Measurements from ENCODE around the gene HIP1. TPM values are rescaled to one million over a fixed set of nuclear protein-coding genes. Genes with fewer than 3 reads are reported as not detected.
A peak's percentile ranks its signal among the peaks of the same experiment; 100 is the strongest.

Gene HIP1
- total RNA-seq, 1 experiment from 2014 or later = 43.3 TPM

GRCh38 chr7:75715864-75716263 lies 22.9 kb downstream of the HIP1 start:
- H3K36me3 ChIP-seq (ENCODE audit: control insufficient read depth, insufficient read depth, low read length) = no peaks in the 10 kb centered on the region
- no peak for DNase-seq (ENCODE audit: low read depth, low spot score)
- ATAC-seq = no peak
- H3K27me3 ChIP-seq (ENCODE audit: control insufficient read depth, insufficient read depth, low read length) = no peaks in the 10 kb centered on the region
- TF ChIP-seq, protein P1, sequence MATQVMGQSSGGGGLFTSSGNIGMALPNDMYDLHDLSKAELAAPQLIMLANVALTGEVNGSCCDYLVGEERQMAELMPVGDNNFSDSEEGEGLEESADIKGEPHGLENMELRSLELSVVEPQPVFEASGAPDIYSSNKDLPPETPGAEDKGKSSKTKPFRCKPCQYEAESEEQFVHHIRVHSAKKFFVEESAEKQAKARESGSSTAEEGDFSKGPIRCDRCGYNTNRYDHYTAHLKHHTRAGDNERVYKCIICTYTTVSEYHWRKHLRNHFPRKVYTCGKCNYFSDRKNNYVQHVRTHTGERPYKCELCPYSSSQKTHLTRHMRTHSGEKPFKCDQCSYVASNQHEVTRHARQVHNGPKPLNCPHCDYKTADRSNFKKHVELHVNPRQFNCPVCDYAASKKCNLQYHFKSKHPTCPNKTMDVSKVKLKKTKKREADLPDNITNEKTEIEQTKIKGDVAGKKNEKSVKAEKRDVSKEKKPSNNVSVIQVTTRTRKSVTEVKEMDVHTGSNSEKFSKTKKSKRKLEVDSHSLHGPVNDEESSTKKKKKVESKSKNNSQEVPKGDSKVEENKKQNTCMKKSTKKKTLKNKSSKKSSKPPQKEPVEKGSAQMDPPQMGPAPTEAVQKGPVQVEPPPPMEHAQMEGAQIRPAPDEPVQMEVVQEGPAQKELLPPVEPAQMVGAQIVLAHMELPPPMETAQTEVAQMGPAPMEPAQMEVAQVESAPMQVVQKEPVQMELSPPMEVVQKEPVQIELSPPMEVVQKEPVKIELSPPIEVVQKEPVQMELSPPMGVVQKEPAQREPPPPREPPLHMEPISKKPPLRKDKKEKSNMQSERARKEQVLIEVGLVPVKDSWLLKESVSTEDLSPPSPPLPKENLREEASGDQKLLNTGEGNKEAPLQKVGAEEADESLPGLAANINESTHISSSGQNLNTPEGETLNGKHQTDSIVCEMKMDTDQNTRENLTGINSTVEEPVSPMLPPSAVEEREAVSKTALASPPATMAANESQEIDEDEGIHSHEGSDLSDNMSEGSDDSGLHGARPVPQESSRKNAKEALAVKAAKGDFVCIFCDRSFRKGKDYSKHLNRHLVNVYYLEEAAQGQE (IDR thresholded peaks at IDR 0.05; ENCODE audit: insufficient read depth in 1 of 2, low read depth in 2 of 2, low read length in 1 of 2) = no peak
- no peak for TF ChIP-seq SIN3A (IDR thresholded peaks at IDR 0.05; ENCODE audit: borderline replicate concordance, insufficient read depth, low read depth, low read length)
- no peak for TF ChIP-seq CTCF (IDR thresholded peaks at IDR 0.05)
- TF ChIP-seq POLR2AphosphoS5 (IDR thresholded peaks at IDR 0.05; ENCODE audit: low read depth, low read length) = no peak
- TF ChIP-seq TCF7L2 (IDR thresholded peaks at IDR 0.05; ENCODE audit: low read depth, low read length) = no peak
- no peak overlapping the region for H3K27ac ChIP-seq (ENCODE audit: low read length)
- BruUV-seq (replicated peaks) = no TSS peak
- H3K4me3 ChIP-seq (ENCODE audit: low read depth in 2 of 2, low read length in 2 of 2) = no peak overlapping the region
- intact Hi-C loops (cut with micrococcal nuclease; ENCODE audit: unreplicated experiment) = no loop called here
- ChIA-PET POLR2A (interaction anchor here (0.6 kb wide), 1 partner anchor 183 kb away, joined by 4 read pairs; no protein-coding TSS in a partner anchor), CTCF (interaction anchor here (0.7 kb wide), 1 partner anchor 23 kb away, joined by 5 read pairs; no protein-coding TSS in a partner anchor)
- in situ Hi-C loops (cut with HindIII; ENCODE audit: low pct_unique_long_range_greater_than_20kb, low sequenced_read_pairs) = no loop called here
- H3K4me1 ChIP-seq (ENCODE audit: control insufficient read depth, insufficient read depth, low read length) = peaks cover 4% of the 10 kb centered on the region; the same call in 1 of the 2 replicates
- no peaks in the 10 kb centered on the region for H3K9me3 ChIP-seq (ENCODE audit: control insufficient read depth, insufficient read depth, low read depth, low read length)

DNA sequence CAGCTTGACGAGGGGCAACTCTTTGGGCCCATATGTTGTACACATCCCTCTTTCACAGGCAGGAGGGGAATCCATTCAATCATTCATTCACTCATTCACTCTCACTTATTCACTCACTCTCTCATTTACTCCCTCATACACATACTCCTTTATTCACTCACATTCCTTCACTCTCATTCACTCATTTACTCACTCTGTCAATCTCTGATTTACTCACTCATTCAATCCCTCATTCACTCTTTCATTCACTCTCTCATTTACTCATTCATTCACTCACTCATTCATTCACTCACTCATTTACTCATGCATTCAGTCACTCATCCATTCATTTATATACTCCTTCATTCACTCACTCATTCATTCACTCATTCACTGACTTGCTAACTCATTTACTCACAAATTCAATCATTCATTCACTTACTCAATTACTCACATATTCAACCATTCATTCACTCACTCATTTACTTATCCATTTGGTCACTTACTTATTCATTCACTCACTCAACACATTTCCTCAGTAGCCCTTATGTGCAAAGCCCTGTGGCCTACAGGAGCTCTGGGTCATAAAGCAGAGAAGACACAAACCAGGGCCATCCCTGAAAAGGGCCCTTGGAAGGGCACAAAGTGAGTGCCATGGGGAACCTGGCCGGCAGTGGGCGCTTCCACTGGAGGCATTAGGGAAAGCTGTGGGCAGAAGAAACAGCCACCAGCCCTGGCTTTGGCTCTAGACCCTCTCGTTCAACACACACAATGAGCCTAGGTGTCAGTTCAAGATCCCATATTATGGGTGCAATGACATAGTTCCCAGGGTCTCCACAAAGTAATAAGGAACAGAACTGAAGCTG lies 26.0 kb downstream of the HIP1 start:
- intact Hi-C loops (cut with micrococcal nuclease; ENCODE audit: unreplicated experiment) = no loop called here
- Histone ChIP-seq H3K9me3 (ENCODE audit: control insufficient read depth, insufficient read depth, low read depth, low read length) (no peaks in the 10 kb centered on the region), H3K4me1 (ENCODE audit: control insufficient read depth, insufficient read depth, low read length) (no peaks in the 10 kb centered on the region), H3K27ac (ENCODE audit: low read length) (no peak overlapping the region), H3K4me3 (ENCODE audit: low read depth in 2 of 2, low read length in 2 of 2) (no peak overlapping the region), H3K36me3 (ENCODE audit: control insufficient read depth, insufficient read depth, low read length) (no peaks in the 10 kb centered on the region), H3K27me3 (ENCODE audit: control insufficient read depth, insufficient read depth, low read length) (no peaks in the 10 kb centered on the region)
- ChIA-PET CTCF (no interaction called here), POLR2A (no interaction called here)
- TSS peak; percentile 59 for BruUV-seq (replicated peaks)
- DNase-seq (ENCODE audit: low read depth, low spot score) (no peak), ATAC-seq (no peak)
- in situ Hi-C loops (cut with HindIII; ENCODE audit: low pct_unique_long_range_greater_than_20kb, low sequenced_read_pairs) = no loop called here
- no peak for TF ChIP-seq CTCF (IDR thresholded peaks at IDR 0.05)
- TF ChIP-seq SIN3A (IDR thresholded peaks at IDR 0.05; ENCODE audit: borderline replicate concordance, insufficient read depth, low read depth, low read length) = no peak
- no peak for TF ChIP-seq TCF7L2 (IDR thresholded peaks at IDR 0.05; ENCODE audit: low read depth, low read length)
- TF ChIP-seq, protein P1 (IDR thresholded peaks at IDR 0.05; ENCODE audit: insufficient read depth in 1 of 2, low read depth in 2 of 2, low read length in 1 of 2) = no peak
- TF ChIP-seq POLR2AphosphoS5 (IDR thresholded peaks at IDR 0.05; ENCODE audit: low read depth, low read length) = no peak
